ELR (cell line): ENCODE data around the gene WASF1.
A peak's percentile ranks its signal among the peaks of the same experiment; 100 is the strongest.
"Not testable (repeated sequence)": the region's sequence is repeated elsewhere in the genome, so short reads cannot be mapped to it uniquely, and the experiment has no call there.

Experiments used
- DNase-seq: peaks from one replicate; pipeline ENCODE4 v3.0.0-alpha.2; 2015; ENCODE audit warnings: low read depth

The WASF1 gene

GRCh38 chr6:110089323-110089722 is 90.1 kb downstream of the WASF1 start:
- no peak for DNase-seq

DNA sequence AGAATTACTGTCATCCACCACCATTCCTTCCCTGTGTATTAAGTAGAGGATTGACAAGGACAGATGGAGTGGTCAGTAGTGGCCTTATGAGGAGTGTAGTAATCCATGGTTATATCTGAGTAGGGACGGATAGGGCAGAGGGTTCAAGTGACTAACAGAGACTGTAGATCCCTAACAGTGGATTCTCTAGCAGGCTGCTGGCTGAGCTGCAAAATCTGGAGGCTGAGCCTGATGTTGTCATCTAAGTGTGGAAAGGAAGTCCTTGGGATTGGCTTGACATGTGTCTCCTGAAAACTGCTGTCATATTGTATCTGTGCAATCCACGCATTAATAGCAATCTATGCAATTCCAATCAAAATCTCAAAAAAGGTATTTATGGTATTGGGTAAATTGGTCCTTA is 94.2 kb downstream of the WASF1 start:
- no peak for DNase-seq

DNA sequence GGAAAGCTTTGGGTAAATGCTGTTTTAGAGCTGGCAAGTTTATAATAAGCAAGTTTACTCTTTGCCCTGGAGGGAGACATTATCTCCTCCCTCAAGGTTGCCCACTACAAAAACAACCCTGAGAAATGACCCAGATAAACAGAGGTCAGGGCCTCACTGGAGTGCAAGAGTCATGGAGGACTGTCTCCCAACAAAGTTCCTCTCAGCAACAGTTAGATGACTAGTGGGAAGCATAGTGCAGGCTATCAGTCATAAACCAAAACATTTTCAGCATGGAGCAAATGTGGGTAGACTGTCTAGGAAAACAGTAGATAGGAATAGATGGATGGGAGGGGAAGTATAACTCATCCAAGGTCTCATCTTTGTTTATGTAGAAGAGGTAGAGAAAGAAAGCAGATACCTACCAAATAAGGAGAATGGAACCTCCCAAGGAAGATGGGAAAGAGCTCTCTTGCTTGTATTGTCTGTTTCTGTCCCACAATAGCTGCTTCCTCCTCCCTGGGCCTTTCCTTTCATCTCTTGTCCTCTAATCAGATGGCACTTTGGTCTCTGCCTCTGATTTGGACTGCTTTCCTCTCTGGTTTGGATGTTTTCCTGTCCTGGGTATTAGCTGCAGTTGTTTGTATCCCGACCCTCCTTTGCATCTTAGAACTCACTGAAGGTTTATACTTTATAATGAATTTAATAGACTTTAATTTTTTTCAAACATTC is 95.4 kb downstream of the WASF1 start:
- DNase-seq: no peak

DNA sequence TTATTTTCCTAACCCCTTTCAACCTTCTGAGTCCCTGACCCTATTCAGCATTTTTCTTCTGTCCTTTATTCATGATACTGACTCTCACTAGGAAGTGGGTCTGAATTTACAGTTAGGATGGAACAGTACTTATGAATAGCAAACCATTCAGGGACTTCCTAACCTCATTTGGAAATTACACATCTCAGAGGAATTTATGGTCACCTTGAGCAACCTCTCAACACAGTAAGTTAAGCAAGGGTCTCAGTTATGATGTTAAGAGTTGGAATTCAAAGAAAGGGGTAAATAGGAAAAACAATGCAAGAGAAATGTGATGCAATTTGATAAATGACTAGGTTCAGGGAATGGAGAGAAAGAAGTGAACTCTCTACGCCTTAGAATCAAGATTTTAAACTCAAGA is 104.1 kb downstream of the WASF1 start:
- DNase-seq: peak; percentile 18

- DNase-seq: not testable (repeated sequence)
Measured at GRCh38 chr6:110073474-110073873, 106.0 kb downstream of the WASF1 start.

GRCh38 chr6:110068592-110068967 is 110.9 kb downstream of the WASF1 start:
- DNase-seq: no peak

- no peak for DNase-seq
Measured at GRCh38 chr6:110067837-110068591, 111.5 kb downstream of the WASF1 start.

DNA sequence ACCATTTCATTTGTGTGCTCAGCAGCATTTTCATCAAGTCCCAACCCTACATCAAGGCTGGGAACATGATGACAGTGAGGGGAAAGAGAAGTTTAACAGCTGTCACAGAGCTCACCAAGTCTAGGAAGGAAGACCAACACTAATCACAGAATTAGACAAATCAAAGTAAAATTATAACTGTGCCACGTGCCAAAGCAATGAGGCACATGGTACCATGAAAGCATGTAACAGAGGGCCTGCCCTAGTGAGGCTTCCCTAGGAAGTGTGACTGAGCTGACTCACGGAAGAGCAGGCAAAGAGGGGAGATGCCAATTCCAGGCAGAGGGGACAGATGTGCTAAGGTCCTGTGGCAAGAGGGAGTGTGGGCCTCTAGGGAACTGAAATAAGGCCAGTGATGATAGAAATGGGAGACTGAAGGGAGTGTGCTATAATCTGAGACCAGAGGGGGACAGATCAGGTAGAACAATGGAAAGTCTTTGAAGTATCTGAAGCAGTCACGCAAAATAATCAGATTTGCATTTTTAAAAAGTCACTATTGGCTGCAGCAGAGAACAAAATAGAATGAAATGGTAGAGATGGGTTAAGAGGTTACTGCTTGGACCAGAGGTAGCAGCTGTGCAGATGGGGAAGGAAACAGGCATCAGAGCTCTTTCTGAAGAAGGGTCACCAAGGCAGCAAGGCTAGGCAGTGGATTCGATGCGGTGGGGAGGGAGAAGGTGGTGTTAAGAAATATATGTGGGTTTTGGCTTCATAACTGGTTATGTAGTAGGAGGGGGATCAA is 114.5 kb downstream of the WASF1 start:
- no peak for DNase-seq

DNA sequence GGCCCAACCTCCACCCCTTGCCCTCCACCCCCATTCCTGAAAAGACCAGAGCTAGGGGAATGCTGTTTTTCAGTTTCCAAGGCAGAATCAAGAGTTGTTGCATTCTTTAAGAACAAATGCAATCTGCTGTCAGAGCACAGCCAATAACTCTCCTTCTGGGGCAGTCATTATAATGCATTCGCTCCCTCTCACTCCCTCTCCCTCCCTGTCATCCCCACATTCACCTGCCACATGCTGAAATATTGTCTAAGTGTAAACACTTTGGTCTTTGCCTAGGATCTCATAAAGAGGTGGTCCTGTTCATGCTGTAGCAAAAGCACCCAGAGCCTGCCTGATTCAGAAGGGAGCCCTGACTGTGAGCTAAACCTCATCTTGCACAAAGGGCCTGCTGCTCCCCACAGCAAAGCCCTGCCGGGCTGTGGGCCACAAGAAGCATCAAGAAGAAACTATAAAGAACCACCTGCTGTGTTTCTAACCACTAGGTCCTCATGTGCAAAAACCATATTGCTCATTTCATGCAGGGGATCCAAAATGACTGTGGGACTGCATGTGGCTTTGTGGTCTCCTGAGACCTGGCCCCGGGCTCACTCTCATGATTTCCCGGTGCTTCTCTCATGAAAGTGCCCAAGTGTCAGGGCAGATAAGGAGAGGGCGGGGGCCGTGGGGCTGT is 115.7 kb downstream of the WASF1 start:
- no peak for DNase-seq

DNA sequence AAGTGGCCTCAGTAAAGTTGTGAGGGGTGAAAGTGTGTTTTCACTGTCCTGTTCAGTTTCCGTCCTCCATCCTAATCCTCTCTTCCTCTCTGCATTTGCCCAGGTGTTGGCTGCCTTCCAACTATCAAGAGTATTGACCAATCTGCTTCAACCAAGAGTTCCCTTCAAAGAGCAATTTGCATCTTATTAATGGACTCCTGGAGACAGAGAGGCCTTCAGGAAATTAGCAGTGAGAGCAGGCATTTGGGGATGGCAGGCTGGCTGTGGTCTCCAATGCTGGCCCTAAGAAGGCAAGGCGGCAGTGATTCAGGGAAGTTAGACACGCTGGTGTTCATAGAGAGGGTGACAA is 124.1 kb downstream of the WASF1 start:
- DNase-seq: no peak

DNA sequence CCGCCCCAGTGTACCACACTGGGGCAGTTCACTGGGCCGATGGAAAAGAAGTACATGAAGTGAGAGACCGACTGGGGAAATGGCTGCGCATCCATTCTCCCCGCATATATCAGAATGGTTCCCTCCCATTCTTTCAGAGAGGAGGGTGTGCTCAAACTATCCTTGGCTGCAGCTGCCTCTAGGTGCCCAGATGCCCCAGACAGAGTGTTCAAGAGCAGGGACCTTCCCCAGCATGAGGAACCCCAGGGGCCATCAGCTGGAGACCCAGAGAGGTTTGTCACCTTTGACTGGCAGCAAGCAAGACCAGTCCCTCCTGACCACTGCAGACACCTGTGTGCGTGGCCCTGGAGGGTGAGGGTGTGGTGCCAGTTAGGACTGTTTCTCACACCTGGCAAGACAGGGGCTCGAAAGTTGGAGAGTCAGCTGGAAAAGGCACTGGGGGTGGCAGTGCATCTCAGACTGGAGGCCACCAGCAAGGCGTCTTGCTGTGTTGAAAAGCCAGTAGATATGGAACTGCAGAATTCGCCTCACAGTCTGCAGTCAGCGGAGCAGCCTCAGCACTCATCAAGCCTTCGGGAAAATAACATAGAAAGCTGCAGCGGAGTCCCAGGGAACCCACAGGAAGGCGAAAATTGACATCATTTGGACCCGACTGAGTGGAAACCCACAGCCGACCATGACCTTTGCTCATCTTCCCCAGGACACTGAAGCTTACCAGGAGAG is 124.6 kb downstream of the WASF1 start:
- no peak for DNase-seq

GRCh38 chr6:110053395-110054240 is 125.9 kb downstream of the WASF1 start:
- DNase-seq: peak; percentile 64

GRCh38 chr6:110050440-110050813 is 129.0 kb downstream of the WASF1 start:
- DNase-seq: no peak
